A549 (cell line): Measurements from ENCODE around the gene RNASE1. TPM values are rescaled to one million over a fixed set of nuclear protein-coding genes. Genes with fewer than 3 reads are reported as not detected.
A peak's percentile ranks its signal among the peaks of the same experiment; 100 is the strongest.

Source experiments
- ATAC-seq, 2 experiments: fragments of 200-7000 bp in 1 of 2; fragments of >200 bp in 1 of 2; cut with Nextera tagmentation in 1 of 2; cut with Tn5 transposase in 1 of 2; 3 replicates each; pipeline versions ENCODE4 v1.8.0 to v1.9.1; 2018 to 2020; ENCODE audit warnings: mild to moderate bottlenecking in 1 of 2, moderate library complexity in 1 of 2
- CTCF ChIA-PET: fragments of 300-600 bp; sonication (Branson Sonifier 250); formaldehyde crosslinking; extraction: SDS; loops from one replicate; lab custom pipeline; 2021; ENCODE audit warnings: antibody characterized with exemption, inconsistent platforms; lab: Yijun Ruan, JAX
- POLR2A ChIA-PET: fragments of 350-600 bp; formaldehyde crosslinking; extraction: SDS; loops from one replicate; lab custom pipeline; 2021; ENCODE audit warnings: antibody characterized with exemption, inconsistent platforms; lab: Yijun Ruan, JAX
- DNase-seq, 2 experiments: peaks; one replicate each; pipeline versions ENCODE4 v3.0.0 to v3.0.0-alpha.2; 2011 to 2016; ENCODE audit warnings: low read depth in 1 of 2, low spot score in 1 of 2
- FAIRE-seq: peaks from 2 replicates; lab custom pipeline; 2011; peaks lifted over from hg19 to GRCh38; lab: Jason Lieb, UNC
- H3K27ac ChIP-seq, 2 experiments: fragments of >200 bp; sonication (Bioruptor Twin); formaldehyde crosslinking; 3 replicates each; pipeline ENCODE4 v1.5.1; 2016 to 2017
- H3K4me1 ChIP-seq: fragments of >200 bp; sonication (Bioruptor Twin); formaldehyde crosslinking; 3 replicates; pipeline ENCODE4 v1.6.1; 2016
- H3K4me2 ChIP-seq: fragments of >200 bp; sonication (Bioruptor Twin); formaldehyde crosslinking; 3 replicates; pipeline ENCODE4 v1.6.1; 2016
- H3K4me3 ChIP-seq: fragments of >200 bp; sonication (Bioruptor Twin); formaldehyde crosslinking; 3 replicates; pipeline ENCODE4 v1.5.1; 2016
- H3K9me3 ChIP-seq: fragments of >200 bp; sonication (Bioruptor Twin); formaldehyde crosslinking; 3 replicates; pipeline ENCODE4 v1.6.1; 2016
- CBX8 ChIP-seq: fragments of 200-600 bp; sonication (generic); IDR thresholded peaks from 2 replicates; pipeline ENCODE4 v1.6.1; 2016
- EHF ChIP-seq: fragments of 250-450 bp; sonication (Bioruptor Pico); IDR thresholded peaks from 2 replicates; pipeline ENCODE4 v1.5.0; 2020; ENCODE audit warnings: mild to moderate bottlenecking
- EHMT2 ChIP-seq: fragments of 200-600 bp; sonication (generic); IDR thresholded peaks from 2 replicates; pipeline ENCODE4 v1.6.1; 2016; ENCODE audit warnings: antibody characterized with exemption, low read depth, mild to moderate bottlenecking, moderate library complexity
- ESRRA ChIP-seq: fragments of 150-350 bp; IDR thresholded peaks from 2 replicates; pipeline ENCODE4 v1.6.1; 2014; ENCODE audit warnings: mild to moderate bottlenecking, low read length, borderline replicate concordance
- FOSL2 ChIP-seq, 2 experiments: fragments of 450-650 bp in 1 of 2; fragments of >200 bp in 1 of 2; sonication (Bioruptor Twin) in 1 of 2; formaldehyde crosslinking; IDR thresholded peaks; 2 replicates each; pipeline versions ENCODE4 v1.5.0 to v1.6.1; 2016 to 2020; ENCODE audit warnings: mild to moderate bottlenecking in 1 of 2, moderate library complexity in 1 of 2
- FOXS1 ChIP-seq: fragments of 250-450 bp; sonication (Bioruptor Pico); IDR thresholded peaks from 2 replicates; pipeline ENCODE4 v1.5.0; 2020; ENCODE audit warnings: mild to moderate bottlenecking, moderate library complexity
- GATA3 ChIP-seq: IDR thresholded peaks from 2 replicates; pipeline ENCODE4 v1.6.1; 2012; ENCODE audit warnings: borderline replicate concordance
- HDAC2 ChIP-seq: fragments of 200-600 bp; sonication (generic); IDR thresholded peaks from 2 replicates; pipeline ENCODE4 v1.6.1; 2016
- HEYL ChIP-seq: fragments of 250-450 bp; sonication (Bioruptor Pico); IDR thresholded peaks from 2 replicates; pipeline ENCODE4 v1.8.0; 2021; ENCODE audit warnings: mild to moderate bottlenecking, moderate library complexity
- HOXA7 ChIP-seq: fragments of 250-450 bp; sonication (Bioruptor Pico); IDR thresholded peaks from 2 replicates; pipeline ENCODE4 v1.5.0; 2020; ENCODE audit warnings: mild to moderate bottlenecking, moderate library complexity
- NFE2L2 ChIP-seq: fragments of 150-350 bp; conservative IDR thresholded peaks from 2 replicates; pipeline ENCODE4 v1.6.1; 2014; ENCODE audit warnings: low read length
- NR3C1 ChIP-seq: fragments of >200 bp; sonication (Bioruptor Twin); formaldehyde crosslinking; IDR thresholded peaks from 3 replicates; pipeline ENCODE4 v1.6.1; 2017
- PHF8 ChIP-seq: fragments of 200-600 bp; sonication (generic); IDR thresholded peaks from 2 replicates; pipeline ENCODE4 v1.6.1; 2016; ENCODE audit warnings: low read depth, mild to moderate bottlenecking, antibody characterized with exemption, moderate library complexity, borderline replicate concordance
- POLR2AphosphoS2 ChIP-seq: conservative IDR thresholded peaks from 2 replicates; pipeline ENCODE4 v1.6.1; 2012; ENCODE audit warnings: low read length, improper control_type of control experiment, inconsistent platforms
- RAD21 ChIP-seq, 2 experiments: fragments of >200 bp in 1 of 2; sonication (Bioruptor Twin) in 1 of 2; formaldehyde crosslinking in 1 of 2; IDR thresholded peaks in 1 of 2; conservative IDR thresholded peaks in 1 of 2; 2 replicates in 1 of 2; 3 replicates in 1 of 2; pipeline ENCODE4 v1.6.1; 2012 to 2018; ENCODE audit warnings: inconsistent platforms in 1 of 2
- RCOR1 ChIP-seq: fragments of 150-350 bp; IDR thresholded peaks from 2 replicates; pipeline ENCODE4 v1.6.1; 2014; ENCODE audit warnings: antibody characterized with exemption, low read length, low read depth
- RFX5 ChIP-seq: fragments of 450-650 bp; IDR thresholded peaks from 2 replicates; pipeline ENCODE4 v1.7.1; 2014; ENCODE audit warnings: antibody characterized with exemption, mild to moderate bottlenecking, moderate library complexity
- RNF2 ChIP-seq: fragments of 200-600 bp; sonication (generic); IDR thresholded peaks from 2 replicates; pipeline ENCODE4 v1.6.1; 2016; ENCODE audit warnings: low read depth, mild to moderate bottlenecking, antibody characterized with exemption, moderate library complexity, borderline replicate concordance
- SMC3 ChIP-seq: fragments of >200 bp; sonication (Bioruptor Twin); formaldehyde crosslinking; IDR thresholded peaks from 3 replicates; pipeline ENCODE4 v1.6.1; 2018; ENCODE audit warnings: inconsistent platforms
- SREBF2 ChIP-seq: fragments of 450-650 bp; IDR thresholded peaks from 2 replicates; pipeline ENCODE4 v1.6.1; 2014; ENCODE audit warnings: mild to moderate bottlenecking, moderate library complexity
- TFCP2L1 ChIP-seq: fragments of 250-450 bp; sonication (Bioruptor Pico); IDR thresholded peaks from 2 replicates; pipeline ENCODE4 v1.5.0; 2021; ENCODE audit warnings: mild to moderate bottlenecking
- TP53 ChIP-seq: fragments of 250-450 bp; sonication (Bioruptor Pico); IDR thresholded peaks from 2 replicates; pipeline ENCODE4 v1.5.0; 2021; ENCODE audit warnings: mild to moderate bottlenecking, moderate library complexity
- ZFP36 ChIP-seq: fragments of 450-650 bp; IDR thresholded peaks from 2 replicates; pipeline ENCODE4 v1.6.1; 2014; ENCODE audit warnings: borderline replicate concordance; ENCODE audit not compliant: partially characterized antibody
- ZSCAN20 ChIP-seq: fragments of 250-450 bp; sonication (Bioruptor Pico); IDR thresholded peaks from 2 replicates; pipeline ENCODE4 v1.8.0; 2022; ENCODE audit warnings: mild to moderate bottlenecking, moderate library complexity
- WGBS: methylation state at CpG from one replicate; pipeline ENCODE4 v1.1.6; 2017; ENCODE audit errors: missing lambda C conversion rate; 5-methylcytosine and 5-hydroxymethylcytosine counted together
- polyA plus RNA-seq, 4 experiments: library from polyadenylated mRNA; depleted of rRNA in 3 of 4; stranded (reverse); fragments of >200 nt; fragmentation: RNase III in 1 of 4; extraction: RNeasy Plus Mini Kit Qiagen cat#74134 plus additional on column Dnase treatment in 1 of 4; gene quantifications; 2 replicates in 3 of 4; 3 replicates in 1 of 4; pipeline ENCODE4 v1.2.3, GENCODE V29; 2011 to 2017
- TF ChIP-seq, protein P1 (sequence below): fragments of >200 bp; sonication (Bioruptor Twin); formaldehyde crosslinking; IDR thresholded peaks from 3 replicates; pipeline ENCODE4 v1.5.1; 2016
- TF ChIP-seq, protein P2 (sequence below): fragments of 150-350 bp; IDR thresholded peaks from 2 replicates; pipeline ENCODE4 v1.6.1; 2014; ENCODE audit warnings: low read depth, mild to moderate bottlenecking, low read length
- TF ChIP-seq, protein P3 (sequence below): fragments of >200 bp; sonication (Bioruptor Twin); formaldehyde crosslinking; IDR thresholded peaks from 3 replicates; pipeline ENCODE4 v1.6.1; 2016
- TF ChIP-seq, protein P4 (sequence below): IDR thresholded peaks from 2 replicates; pipeline ENCODE4 v1.6.1; 2012; ENCODE audit warnings: low read depth, borderline replicate concordance

The RNASE1 gene
- polyA plus RNA-seq, 2 of the 4 experiments (the other 2 are of a cell fraction) = 0.13 to 1.1 TPM

DNA sequence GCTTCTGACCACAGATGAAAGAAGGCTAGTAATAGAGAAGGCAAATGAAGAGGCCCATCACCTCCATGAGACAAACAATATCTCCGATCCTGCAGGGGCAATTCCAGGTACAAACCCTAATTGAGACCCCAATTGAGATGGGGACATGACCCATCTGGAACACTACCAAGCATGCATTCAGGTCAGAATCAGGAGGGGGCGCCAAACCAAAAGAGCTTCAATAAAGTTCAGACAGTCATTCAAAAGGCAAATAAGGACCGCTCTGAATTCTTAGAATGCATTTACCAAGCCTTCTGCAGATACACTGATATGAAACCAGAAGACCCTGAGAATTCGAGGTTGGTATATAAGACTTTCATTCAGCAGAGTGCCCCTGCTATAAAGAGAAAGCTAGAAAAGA is 44.7 kb downstream of the RNASE1 start:
- H3K4me1 ChIP-seq = no peaks in the 10 kb centered on the region
- WGBS = 19% methylated on average over 4 of the region's 4 CpGs
- DNase-seq = no peak
- no peak overlapping the region for H3K4me2 ChIP-seq
- H3K4me3 ChIP-seq = no peak overlapping the region
- H3K9me3 ChIP-seq = peaks cover 2% of the 10 kb centered on the region; the same call in 2 of the 3 replicates
- H3K27ac ChIP-seq = no peak overlapping the region
- no peak for FAIRE-seq
- ChIA-PET CTCF (interaction anchor here (0.6 to 1.7 kb wide), 8 partner anchors 11 to 130 kb away, joined by 3 to 5 read pairs (median 3); no protein-coding TSS in a partner anchor), POLR2A (no interaction called here)
- no peak for ATAC-seq
- no peak for TF ChIP-seq GATA3
- TF ChIP-seq, protein P1, sequence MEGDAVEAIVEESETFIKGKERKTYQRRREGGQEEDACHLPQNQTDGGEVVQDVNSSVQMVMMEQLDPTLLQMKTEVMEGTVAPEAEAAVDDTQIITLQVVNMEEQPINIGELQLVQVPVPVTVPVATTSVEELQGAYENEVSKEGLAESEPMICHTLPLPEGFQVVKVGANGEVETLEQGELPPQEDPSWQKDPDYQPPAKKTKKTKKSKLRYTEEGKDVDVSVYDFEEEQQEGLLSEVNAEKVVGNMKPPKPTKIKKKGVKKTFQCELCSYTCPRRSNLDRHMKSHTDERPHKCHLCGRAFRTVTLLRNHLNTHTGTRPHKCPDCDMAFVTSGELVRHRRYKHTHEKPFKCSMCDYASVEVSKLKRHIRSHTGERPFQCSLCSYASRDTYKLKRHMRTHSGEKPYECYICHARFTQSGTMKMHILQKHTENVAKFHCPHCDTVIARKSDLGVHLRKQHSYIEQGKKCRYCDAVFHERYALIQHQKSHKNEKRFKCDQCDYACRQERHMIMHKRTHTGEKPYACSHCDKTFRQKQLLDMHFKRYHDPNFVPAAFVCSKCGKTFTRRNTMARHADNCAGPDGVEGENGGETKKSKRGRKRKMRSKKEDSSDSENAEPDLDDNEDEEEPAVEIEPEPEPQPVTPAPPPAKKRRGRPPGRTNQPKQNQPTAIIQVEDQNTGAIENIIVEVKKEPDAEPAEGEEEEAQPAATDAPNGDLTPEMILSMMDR = peak; percentile 22; the same call in 1 of the 3 replicates
- TF ChIP-seq NR3C1 = no peak
- TF ChIP-seq CBX8 = no peak
- no peak for TF ChIP-seq EHF
- peak in 1 of 2 experiments; percentile 20; a peak in 1 of 5 replicates for TF ChIP-seq RAD21 (conservative IDR thresholded peaks at IDR 0.05 in 1 of 2, IDR thresholded peaks at IDR 0.05 in 1 of 2)
- TF ChIP-seq RFX5 = no peak
- no peak for TF ChIP-seq ZFP36
- TF ChIP-seq ZSCAN20 (CRISPR knock-in tag) = no peak

DNA sequence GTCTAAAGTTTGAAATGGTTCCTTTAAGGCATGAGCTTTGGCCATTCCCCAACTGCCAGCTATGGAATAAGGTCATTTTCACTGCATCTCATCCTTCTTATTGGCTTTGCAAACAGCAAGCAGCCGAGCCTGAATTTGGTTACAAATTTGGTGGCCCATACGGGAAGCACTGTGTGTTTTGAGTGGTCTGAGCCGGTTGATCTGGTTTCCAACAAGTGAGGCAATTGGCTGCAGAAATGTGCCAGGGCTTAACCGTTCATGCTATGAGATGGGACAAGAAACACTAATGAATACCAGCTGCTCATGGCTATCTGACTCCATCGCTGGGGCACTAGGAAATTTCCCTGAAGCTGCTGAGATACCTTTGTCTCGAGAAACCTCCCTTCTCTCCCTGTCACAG is 47.6 kb downstream of the RNASE1 start:
- H3K4me1 ChIP-seq = no peaks in the 10 kb centered on the region
- CTCF ChIA-PET = interaction anchor here (1.3 to 1.5 kb wide), 4 partner anchors 11 to 167 kb away, joined by 3 read pairs; no protein-coding TSS in a partner anchor
- no peak for ATAC-seq
- 7% methylated on average over 6 of the region's 6 CpGs for WGBS
- TF ChIP-seq SREBF2 = no peak
- TF ChIP-seq, protein P2, sequence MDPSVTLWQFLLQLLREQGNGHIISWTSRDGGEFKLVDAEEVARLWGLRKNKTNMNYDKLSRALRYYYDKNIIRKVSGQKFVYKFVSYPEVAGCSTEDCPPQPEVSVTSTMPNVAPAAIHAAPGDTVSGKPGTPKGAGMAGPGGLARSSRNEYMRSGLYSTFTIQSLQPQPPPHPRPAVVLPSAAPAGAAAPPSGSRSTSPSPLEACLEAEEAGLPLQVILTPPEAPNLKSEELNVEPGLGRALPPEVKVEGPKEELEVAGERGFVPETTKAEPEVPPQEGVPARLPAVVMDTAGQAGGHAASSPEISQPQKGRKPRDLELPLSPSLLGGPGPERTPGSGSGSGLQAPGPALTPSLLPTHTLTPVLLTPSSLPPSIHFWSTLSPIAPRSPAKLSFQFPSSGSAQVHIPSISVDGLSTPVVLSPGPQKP = no peak
- TF ChIP-seq GATA3 = no peak
- TF ChIP-seq TP53 = no peak
- no peak for TF ChIP-seq EHF
- TF ChIP-seq NR3C1 = no peak
- TF ChIP-seq HEYL (CRISPR knock-in tag) = no peak
- TF ChIP-seq HDAC2 = no peak
- no peak for TF ChIP-seq SMC3
- TF ChIP-seq, protein P3, sequence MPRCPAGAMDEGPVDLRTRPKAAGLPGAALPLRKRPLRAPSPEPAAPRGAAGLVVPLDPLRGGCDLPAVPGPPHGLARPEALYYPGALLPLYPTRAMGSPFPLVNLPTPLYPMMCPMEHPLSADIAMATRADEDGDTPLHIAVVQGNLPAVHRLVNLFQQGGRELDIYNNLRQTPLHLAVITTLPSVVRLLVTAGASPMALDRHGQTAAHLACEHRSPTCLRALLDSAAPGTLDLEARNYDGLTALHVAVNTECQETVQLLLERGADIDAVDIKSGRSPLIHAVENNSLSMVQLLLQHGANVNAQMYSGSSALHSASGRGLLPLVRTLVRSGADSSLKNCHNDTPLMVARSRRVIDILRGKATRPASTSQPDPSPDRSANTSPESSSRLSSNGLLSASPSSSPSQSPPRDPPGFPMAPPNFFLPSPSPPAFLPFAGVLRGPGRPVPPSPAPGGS = no peak
- no peak for TF ChIP-seq PHF8
- no peak for TF ChIP-seq HOXA7
- no peak for TF ChIP-seq TFCP2L1
- TF ChIP-seq NFE2L2 = no peak
- TF ChIP-seq, all 56 proteins: peak for 0
- no peak overlapping the region for H3K4me3 ChIP-seq
- DNase-seq (no peak), FAIRE-seq (no peak)
- no peak overlapping the region for H3K4me2 ChIP-seq
- peaks cover 21% of the 10 kb centered on the region for H3K9me3 ChIP-seq
- POLR2A ChIA-PET = no interaction called here
- no peak overlapping the region for H3K27ac ChIP-seq

DNA sequence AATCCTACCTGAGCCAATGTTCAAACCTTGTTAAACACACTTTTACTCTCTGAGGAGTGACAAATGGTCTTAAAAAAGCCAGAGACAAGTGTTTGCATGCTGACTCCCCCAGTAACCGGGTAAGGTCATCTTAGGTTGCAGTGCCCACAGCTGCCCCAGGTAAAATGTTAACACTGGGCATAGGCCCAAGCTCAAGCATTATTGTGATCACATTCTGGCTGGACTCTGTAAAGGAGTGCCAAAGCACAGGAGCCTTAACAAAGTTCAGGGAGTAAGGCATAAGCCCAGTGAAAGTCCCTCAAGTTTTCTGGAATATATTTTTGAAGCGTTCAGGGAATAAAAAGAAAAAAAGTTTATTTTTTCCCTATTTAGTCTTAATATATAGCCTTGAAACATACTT is 48.3 kb downstream of the RNASE1 start:
- DNase-seq (no peak), FAIRE-seq (no peak), ATAC-seq (no peak)
- Histone ChIP-seq H3K4me1 (no peaks in the 10 kb centered on the region), H3K27ac (no peak overlapping the region), H3K4me3 (no peak overlapping the region), H3K4me2 (no peak overlapping the region), H3K9me3 (peaks cover 21% of the 10 kb centered on the region)
- 56% methylated on average over 2 of the region's 2 CpGs for WGBS
- TF ChIP-seq, protein P3 = no peak
- no peak for TF ChIP-seq PHF8
- TF ChIP-seq, protein P4, sequence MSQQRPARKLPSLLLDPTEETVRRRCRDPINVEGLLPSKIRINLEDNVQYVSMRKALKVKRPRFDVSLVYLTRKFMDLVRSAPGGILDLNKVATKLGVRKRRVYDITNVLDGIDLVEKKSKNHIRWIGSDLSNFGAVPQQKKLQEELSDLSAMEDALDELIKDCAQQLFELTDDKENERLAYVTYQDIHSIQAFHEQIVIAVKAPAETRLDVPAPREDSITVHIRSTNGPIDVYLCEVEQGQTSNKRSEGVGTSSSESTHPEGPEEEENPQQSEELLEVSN = no peak
- TF ChIP-seq EHMT2 = no peak
- TF ChIP-seq FOSL2 (IDR thresholded peaks at IDR 0.05) = no peak
- TF ChIP-seq FOSL2 (CRISPR knock-in tag; IDR thresholded peaks at IDR 0.05) = no peak
- no peak for TF ChIP-seq ESRRA
- no peak for TF ChIP-seq POLR2AphosphoS2
- TF ChIP-seq RNF2 = no peak
- no peak for TF ChIP-seq RCOR1
- no peak for TF ChIP-seq NFE2L2
- no peak for TF ChIP-seq EHF
- TF ChIP-seq FOXS1 (CRISPR knock-in tag) = no peak
- ChIA-PET POLR2A (no interaction called here), CTCF (interaction anchor here (1.3 to 1.5 kb wide), 3 partner anchors 83 to 168 kb away, joined by 3 read pairs; no protein-coding TSS in a partner anchor)
